Stimulated activated CD8-positive, alpha-beta memory T cell treated with anti-CD3 and anti-CD28 coated beads, Interleukin-4, amount 100 ng/mL, for 4 hours (primary cell): ENCODE results near the gene PYGO2.
A peak's percentile ranks its signal among the peaks of the same experiment; 100 is the strongest.
"Not testable (repeated sequence)": the region's sequence is repeated elsewhere in the genome, so short reads cannot be mapped to it uniquely, and the experiment has no call there.

Experiments
- DNase-seq, 2 donors: peaks; one replicate each; pipeline ENCODE4 v3.0.0-alpha.2; 2020; ENCODE audit warnings: low read depth in 2 of 2, low spot score in 1 of 2

The PYGO2 gene

DNA sequence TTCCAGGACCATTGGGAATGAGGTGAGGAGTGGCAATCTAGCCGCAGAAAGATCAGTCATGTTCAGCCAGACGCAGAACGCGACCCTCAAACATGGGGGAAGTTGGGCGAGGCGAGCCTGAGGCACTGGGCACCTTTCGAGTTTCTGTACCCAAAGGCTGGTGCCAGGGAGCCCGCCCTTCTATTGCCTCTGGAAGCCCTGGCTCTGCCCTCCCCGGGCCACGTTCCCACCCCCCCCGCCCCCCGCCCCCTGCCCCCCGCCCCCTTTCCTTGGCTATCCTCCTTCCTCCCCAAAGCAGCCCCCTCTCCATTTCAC, 38.8 kb upstream of the PYGO2 start:
- no peak for DNase-seq

DNA sequence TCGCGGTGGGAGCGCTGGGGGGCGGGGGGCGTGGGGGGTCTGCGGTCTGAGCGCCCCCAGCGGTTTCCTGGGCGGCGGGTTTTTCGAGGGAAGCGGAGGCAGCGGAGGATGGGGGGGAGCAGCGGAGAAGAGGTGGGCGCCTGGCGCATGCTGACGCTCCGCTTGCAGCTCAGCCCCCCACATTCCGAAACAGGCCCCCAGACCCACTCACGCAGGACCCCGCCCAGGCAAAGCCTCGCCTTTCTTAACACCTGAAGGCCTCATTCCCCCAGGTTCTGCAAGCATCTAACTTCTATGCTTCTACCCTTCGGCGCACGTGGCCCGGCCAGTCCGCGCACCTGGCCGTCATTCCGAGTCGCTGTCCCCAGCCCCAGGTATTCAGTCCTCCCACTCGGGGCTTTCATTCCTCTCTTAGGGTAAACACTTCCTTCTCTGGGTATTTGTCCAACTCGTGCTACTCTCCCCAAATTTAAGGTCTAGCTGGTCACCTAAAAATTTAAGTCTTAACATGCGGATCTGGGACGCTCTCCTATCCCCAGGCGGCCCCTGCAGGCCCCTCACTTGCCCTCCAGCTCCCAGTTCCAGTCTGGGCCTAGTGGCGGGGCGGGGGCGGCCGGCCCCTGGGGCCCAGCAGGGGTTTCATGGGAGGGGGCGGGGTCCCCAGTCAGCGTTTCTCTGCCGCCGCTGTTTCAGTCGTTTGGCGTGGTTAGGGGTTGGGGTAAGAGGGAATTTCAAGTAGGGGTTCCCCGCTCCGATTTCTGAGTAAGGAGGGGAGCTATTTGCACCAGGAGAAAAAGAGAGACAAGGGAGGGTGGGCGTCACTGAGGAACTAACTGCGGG, 38.2 kb upstream of the PYGO2 start:
- no peak for DNase-seq

DNA sequence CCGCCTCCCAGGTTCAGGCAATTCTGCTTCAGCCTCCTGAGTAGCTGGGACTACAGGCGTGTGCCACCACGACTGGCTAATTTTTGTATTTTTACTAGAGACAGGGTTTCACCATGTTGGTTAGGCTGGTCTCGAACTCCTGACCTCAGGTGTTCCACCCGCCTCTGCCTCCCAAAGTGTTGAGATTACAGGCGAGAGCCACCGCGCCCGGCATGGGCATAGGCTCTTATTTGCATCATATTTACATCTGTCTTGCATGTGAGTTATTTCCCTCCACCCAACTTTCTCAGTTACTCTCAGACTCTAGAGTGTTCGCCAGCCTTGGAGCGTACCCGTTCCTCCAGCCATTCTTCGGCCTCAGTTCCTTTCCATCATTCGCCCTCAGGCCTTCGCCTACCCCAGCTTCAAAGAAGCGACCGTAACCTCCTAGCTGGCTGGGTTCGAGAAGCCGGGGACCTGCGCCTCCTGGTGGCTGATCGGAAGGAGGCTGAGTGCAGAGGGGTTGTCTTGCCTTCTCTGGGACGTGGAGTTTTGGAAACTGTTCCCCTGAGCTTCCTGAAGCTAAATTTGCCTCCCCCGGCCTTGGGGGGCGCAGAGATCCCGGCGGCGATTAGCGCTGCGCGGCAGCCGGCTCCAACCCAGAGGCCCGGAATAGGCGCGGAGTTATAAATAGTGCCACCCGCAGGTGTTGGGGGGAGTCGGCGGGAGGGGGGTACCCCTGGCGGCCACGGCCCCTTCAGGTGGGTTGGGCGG, 37.4 kb upstream of the PYGO2 start:
- peak; percentile 53 to 54 for DNase-seq

DNA sequence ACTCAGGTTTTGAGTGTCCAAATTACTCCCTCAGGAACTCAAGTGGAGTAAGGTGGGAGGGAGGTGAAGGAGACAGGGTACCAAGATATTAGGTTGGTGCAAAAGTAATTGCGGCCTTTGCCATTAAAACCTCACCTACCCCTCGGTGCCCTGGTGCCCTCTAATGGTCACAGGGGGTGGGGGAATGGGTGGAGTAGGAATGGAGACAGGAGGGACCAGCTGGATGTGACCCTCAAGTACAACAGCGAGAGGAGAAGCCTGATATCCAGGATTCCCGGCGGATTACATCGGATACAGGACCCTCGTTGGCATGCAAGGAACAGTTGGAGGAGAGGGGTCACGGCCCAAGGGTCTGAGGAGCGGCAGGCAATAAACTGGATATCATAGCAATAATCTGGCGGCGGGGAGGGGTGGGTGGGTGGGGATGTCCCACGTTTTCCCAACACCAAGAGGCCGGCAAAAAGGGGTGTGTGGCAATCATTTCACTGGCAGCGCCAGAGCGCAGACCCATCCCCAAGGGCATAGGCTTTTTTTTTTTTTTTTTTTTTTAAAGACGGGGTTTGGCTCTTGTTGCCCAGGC, 36.7 kb upstream of the PYGO2 start:
- no peak for DNase-seq

DNA sequence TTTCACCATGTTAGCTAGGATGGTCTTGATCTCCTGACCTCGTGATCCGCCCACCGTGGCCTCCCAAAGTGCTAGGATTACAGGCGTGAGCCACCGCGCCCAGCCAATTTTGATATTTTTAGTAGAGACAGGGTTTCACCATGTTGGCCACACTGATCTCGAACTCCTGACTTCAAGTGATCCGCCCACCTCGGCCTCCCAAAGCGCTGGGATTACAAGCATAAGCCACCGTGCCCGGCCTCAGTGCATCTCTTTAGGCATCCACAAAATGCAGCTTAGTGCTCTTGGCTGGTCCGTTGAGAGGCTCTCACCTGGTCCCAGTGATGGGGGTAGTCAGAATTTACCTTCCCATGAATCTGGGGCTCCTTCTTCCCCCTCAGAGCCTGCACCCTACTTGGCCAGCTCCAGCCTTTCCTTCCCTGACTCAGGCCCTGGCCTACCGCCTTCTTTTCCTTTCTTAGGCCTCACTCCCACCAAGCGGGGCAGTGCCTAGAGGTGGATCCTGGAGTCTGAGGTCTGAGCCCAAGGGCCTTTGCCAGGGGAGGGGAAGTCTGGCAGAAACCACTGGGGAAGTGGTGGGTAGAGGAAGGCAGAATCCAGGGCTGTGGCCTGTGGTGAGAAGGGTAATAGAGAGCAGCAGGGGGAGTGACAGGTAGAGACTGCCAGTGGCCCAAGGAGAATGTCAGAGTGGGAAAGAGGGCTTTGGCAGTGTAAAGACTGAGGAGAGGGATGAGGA, 35.6 kb upstream of the PYGO2 start:
- DNase-seq = no peak

DNA sequence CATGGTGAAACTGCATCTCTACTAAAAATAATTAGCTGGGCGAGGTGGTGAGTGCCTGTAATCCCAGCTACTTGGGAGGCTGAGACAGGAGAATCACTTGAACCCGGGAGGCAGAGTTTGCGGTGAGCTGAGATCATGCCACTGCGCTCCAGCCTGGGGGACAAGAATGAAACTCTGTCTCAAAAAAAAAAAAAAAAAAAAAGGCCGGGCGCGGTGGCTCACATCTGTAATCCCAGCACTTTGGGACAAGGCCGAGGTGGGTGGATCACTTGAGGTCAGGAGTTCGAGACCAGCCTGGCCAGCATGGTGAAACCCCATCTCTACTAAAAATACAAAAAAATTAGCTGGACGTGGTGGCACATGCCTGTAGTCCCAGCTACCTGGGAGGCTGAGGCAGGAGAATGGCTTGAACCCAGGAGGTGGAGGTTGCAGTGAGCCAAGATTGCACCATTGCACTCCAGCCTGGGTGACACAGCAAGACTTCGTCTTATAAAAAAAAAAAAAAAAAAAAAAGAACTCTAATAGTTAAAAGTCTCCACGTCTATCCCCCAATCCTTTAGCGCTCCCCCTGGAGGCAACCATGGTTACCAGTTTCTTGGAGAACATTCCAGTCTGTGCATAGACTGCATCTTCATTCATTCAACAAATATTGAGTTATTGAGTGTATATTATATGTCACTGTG, 33.9 kb upstream of the PYGO2 start:
- DNase-seq = not testable (repeated sequence)

DNA sequence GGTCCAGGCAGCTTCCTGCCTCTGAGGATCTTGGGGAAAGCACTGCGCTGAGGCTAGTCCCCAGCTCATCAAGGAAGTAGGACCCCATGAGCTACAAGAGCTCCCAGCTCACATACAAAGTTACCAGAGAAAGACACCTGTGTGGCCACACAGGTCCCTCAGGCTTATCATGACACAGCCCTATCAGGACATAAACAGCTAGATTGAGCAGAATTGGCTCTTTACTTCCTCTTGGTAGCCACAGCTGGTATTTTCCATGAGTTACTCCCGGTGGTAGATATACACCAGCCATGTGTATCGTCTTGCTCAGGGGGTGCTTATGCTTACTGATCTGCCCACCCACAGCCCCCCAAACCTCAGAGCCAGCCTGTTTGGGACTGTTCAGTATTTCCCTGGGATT, 33.0 kb upstream of the PYGO2 start:
- DNase-seq = no peak

DNA sequence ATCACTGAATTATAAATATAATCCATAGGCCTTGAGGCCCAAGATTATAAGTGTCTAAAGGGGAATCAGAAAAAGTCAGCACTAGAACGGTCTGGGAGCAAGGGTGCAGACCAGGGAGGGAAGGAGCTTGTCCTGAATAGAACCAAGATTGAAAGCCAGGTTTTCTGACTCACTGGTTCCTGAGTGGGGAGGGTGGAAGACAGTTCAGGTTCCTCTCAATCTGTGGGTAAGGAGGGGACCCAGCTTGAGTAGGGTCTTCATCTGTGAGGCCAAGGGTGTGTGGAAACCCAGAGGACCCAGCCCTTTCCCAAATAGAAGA, 32.6 kb upstream of the PYGO2 start:
- no peak for DNase-seq

DNA sequence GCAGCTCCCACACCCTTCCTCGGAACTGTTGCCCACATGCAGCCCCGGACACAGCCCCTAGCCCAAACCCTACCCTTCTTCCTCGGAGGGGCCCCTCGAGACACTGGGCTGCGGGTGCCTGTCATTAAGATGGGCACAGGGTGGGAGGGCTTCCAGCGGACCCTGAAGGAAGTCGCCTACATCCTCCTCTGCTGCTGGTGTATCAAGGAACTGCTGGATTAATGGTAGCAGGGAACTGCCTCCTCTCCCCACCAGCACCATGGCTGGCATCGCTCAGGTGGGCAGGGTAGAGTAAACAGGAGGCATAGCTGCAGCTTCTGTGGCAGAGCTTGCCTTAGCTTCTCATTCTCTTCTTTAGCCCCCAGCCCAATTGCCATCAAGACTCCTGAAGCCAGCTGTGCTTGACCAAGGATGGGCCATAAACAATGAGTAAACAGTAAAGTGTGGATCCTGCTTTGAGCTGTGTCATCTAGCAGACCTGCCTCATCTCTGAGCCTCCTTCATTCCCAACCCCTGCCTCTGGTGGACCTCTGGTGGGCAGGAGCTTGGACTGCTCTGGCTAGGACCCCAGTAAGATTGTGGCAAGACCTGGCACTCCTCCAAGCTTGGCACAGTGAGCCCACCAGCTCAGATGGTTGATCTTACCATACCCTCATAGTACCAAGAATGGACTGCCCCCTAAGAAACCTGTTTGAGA, 32.1 kb upstream of the PYGO2 start, which contains the start of gene LENEP:
Gene LENEP, plus strand, starts transcription at position 15 of the 697 bp plus-strand sequence. Its CDS starts 22 bp downstream, at position 37.
- no peak for DNase-seq

DNA sequence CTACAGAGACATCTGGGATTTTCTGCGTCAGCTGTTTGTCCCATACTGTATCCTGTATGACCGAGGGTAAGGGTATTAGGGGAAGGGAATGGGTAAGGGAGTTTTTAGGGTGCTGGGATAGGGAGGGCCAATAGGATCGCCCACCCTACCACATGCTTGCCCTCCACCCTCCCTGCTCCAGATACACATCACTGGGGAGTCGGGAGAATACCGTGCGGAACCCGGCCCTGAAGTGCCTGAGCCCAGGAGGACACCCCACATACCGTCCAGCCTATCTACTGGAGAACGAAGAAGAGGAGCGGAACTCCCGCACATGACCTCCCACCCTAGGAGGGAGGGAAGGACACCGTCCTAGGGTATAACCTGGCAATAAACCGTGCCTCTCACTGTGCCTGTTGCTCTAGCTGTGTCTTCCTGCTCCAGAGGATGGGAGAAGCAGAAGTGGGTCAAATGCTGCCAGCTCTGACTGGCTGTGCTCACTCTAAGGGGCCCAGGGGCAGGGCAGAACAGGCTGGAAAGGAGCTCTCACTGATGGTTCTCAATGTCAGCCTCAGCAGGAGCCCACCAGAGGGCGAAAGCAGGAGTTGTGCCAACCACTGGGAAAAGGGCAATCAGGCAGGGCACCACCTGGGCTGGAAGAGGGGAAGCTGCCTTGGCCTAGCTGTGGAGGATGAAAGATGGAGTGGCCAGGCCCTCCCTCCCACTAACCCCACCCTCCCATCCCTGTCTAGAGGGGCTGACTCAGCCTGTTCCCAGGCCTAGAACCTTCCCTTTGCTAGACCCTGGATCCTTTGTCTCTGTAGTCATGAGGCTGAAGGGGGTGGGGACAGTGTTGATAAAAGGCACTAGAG, 31.4 kb upstream of the PYGO2 start:
- DNase-seq = no peak

DNA sequence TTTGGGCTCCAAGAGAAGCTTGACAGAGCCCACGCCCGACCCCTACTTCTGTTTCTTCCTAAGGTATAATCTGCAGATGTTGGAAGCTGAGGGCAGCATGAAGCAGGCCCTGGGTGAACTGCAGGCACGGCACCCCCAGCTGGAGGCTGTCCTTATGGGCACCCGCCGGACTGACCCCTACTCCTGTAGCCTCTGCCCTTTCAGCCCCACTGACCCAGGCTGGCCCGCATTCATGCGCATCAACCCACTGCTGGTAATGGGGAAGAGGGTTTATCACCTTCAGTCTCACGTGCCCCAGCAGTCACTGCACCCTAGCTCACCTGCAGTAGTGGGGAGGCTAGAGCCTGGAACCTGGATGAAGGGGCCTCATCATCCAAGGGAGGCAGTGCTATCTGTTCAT, 28.7 kb upstream of the PYGO2 start:
- no peak for DNase-seq

DNA sequence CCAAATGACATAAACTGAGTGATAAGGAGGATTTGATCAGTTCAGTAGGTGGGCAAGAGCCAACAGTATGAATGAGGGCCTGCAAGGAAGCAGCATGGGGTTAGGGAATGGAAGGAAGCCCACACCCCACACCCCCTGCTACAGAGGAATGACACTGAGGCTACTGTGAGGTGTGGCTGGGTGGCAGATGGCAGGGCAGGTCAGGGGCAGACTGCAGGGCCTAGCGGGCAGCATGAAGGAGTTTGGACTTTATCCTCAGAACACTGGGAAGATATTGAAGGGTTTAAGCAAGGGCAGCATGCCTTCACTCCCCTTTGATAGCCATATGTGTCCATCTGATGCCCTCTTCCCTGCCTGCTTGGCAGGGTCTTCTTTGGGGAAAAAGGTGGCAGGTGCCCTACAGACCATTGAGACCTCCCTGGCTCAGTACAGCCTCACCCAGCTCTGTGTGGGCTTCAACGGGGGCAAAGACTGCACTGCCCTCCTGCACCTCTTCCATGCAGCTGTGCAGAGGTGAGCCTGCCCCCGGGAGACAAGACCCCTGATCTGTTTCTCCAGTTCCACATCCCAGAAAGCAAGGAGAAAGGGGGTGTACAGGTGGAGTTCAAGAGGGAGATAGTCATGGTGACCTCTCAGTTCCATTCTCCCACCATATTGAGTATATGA, 27.7 kb upstream of the PYGO2 start:
- DNase-seq = no peak

DNA sequence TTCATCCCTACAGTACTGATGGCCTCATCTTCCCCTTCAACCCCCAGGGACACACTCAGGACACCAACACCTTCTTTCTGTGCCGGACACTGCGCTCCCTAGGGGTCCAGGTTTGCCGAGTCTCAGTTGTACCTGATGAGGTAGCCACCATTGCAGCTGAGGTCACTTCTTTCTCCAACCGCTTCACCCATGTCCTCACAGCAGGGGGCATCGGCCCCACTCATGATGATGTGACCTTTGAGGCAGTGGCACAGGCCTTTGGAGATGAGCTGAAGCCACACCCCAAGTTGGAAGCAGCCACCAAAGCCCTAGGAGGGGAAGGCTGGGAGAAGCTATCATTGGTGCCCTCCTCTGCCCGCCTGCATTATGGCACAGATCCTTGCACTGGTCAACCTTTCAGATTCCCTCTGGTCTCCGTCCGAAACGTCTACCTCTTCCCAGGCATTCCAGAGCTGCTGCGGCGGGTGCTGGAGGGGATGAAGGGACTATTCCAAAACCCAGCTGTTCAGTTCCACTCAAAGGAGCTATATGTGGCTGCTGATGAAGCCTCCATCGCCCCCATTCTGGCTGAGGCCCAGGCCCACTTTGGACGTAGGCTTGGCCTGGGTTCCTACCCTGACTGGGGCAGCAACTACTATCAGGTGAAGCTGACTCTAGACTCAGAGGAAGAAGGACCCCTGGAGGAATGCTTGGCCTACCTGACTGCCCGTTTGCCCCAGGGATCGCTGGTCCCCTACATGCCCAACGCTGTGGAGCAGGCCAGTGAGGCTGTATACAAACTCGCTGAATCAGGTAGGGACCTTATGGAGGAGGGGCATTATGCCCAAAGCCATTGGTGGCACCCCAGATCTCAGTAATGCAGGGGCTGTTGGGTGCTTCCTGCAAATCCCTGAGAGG, 26.7 kb upstream of the PYGO2 start:
- DNase-seq = no peak

DNA sequence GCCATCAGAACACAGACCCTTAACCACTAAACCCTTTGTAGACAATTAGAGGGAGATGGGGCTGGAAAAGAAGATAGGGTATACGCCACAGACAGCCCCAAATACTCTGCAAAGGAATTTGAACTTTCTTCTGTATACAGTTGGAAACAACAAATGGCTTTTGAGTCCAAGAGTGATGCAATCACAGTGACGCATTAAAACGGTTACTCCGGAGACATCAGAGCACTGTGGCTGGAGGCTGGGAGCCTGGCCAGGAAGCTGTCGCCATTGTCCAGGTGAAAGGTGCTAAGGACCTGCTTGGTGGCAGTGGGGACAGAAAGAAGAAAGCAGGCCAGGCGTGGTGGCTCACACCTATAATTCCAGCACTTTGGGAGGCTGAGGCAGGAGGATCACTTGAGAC, 25.7 kb upstream of the PYGO2 start:
- no peak for DNase-seq

DNA sequence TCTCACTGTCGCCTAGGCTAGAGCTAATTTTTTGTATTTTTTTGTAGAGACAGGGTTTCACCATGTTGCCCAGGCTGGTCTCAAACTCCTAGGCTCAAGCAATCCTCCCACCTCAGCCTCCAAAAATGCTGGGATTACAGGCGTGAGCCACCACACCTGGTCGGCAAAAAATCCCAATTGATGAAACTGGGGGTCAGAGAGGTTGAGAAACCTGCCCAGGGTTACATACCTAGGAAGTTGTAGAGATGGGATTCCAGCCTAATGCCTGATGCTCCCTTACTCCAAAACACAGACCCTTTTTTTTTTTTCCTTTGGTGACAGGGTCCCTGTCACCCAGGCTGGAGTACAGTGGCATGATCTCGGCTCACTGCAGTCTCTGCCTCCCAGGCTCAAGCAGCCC, 25.2 kb upstream of the PYGO2 start:
- not testable (repeated sequence) for DNase-seq

DNA sequence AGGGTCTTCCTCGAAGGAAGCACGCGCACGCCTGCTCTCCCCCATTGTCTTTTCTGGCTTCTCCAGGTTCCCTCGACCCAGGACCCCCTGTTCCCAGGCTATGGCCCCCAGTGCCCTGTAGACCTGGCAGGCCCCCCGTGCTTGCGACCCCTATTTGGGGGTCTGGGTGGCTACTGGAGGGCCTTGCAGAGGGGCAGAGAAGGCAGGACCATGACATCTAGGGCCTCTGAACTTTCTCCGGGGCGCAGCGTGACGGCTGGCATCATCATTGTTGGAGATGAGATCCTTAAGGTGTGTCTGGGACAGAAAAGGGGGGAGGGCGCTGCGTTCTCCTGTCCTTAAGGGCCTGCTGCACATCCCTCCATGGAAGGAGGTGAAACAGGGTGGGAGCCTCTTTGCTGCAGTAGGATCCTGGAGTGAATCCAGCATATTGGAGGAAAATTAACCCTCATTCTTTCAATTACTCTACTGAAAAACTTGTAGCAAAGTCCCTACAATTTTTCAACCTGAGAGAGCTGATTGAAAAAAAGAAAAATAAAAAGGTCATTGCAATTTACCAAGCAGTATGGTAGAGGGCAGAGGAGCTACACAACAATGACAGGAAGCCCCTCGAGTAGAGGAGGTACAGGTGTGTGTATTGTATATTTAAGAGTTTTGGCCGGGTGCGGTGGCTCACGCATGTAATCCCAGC, 22.3 kb upstream of the PYGO2 start:
- no peak for DNase-seq

DNA sequence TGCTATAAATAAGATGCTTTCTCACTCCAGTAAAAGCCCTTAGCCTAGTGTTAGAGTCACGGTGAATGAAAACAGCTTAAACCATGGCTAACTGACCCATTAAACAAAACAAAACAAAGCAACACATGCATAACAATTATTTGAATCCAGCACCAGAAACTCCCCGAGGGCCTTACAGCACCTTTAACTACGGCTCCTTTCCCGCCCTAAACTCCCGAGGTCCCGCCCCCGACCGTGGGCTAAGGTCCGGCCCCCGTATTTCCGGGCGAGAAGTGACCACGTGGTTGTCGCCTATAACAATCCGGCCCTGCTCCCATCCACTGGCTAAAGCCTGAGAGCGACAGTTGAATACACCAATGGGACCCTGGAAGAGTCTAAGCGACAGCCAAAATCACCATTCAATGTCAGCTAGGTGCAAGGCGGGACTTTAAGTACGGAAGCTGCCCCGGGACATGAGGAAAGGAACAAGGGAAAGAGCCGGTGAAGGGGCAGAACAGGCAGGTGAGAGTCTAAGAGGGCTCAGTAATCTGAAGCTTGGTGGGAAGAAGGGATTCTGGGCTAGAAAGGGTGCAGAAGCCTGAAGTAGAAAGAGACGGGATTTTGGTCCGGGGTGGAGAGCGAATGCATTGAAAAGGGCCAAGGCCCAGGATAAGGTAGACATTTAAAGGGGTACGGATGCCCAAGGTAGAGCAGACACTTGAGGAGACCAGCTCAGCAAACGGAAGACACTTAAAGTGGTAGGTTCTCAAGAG, 21.5 kb upstream of the PYGO2 start, which contains the start of gene FLAD1:
Gene FLAD1, plus strand, starts transcription at position 448 of the 752 bp plus-strand sequence. CDS start 351 bp downstream, outside the sequence.
- peak; percentile 80 to 88 for DNase-seq
